Neural progenitor cell (in vitro differentiated cells): ENCODE data around the gene PTPRK. TPM values are rescaled to one million over a fixed set of nuclear protein-coding genes. Genes with fewer than 3 reads are reported as not detected.

Experiments used
- DNase-seq: peaks from one replicate; pipeline ENCODE4 v3.0.0-alpha.2; 2016; ENCODE audit warnings: low spot score
- H2AFZ ChIP-seq: fragments of 200-600 bp; sonication (generic); replicated peaks from 2 replicates; pipeline ENCODE4 v1.6.1; 2016; ENCODE audit warnings: antibody characterized with exemption
- H3F3A ChIP-seq: fragments of 200-600 bp; sonication (generic); 2 replicates; pipeline ENCODE4 v1.6.1; 2016; ENCODE audit warnings: antibody characterized with exemption, low read depth
- H3K27ac ChIP-seq: fragments of 200-600 bp; sonication (generic); 2 replicates; pipeline ENCODE4 v1.5.1; 2016; ENCODE audit warnings: mild to moderate bottlenecking
- H3K27me3 ChIP-seq: fragments of 200-600 bp; sonication (generic); 2 replicates; pipeline ENCODE4 v1.6.1; 2016; ENCODE audit warnings: mild to moderate bottlenecking, moderate library complexity
- H3K36me3 ChIP-seq: fragments of 200-600 bp; sonication (generic); 2 replicates; pipeline ENCODE4 v1.5.1; 2016
- H3K4me1 ChIP-seq: fragments of 200-600 bp; sonication (generic); 2 replicates; pipeline ENCODE4 v1.6.1; 2016; ENCODE audit warnings: mixed run types
- H3K4me2 ChIP-seq: fragments of 200-600 bp; sonication (generic); 2 replicates; pipeline ENCODE4 v1.6.1; 2016
- H3K4me3 ChIP-seq: fragments of 200-600 bp; sonication (generic); 2 replicates; pipeline ENCODE4 v1.5.1; 2016
- H3K79me2 ChIP-seq: fragments of 200-600 bp; sonication (generic); 2 replicates; pipeline ENCODE4 v1.6.1; 2016; ENCODE audit warnings: low read depth
- H3K9ac ChIP-seq: fragments of 200-600 bp; sonication (generic); 2 replicates; pipeline ENCODE4 v1.6.1; 2016
- H3K9me3 ChIP-seq: fragments of 200-600 bp; sonication (generic); 2 replicates; pipeline ENCODE4 v1.5.1; 2016; ENCODE audit warnings: low read depth
- H4K20me1 ChIP-seq: fragments of 200-600 bp; sonication (generic); 2 replicates; pipeline ENCODE4 v1.6.1; 2016; ENCODE audit warnings: low read depth
- H3K27ac Mint-ChIP-seq: 3 replicates; pipeline ENCODE4 v1.8.0; 2021; ENCODE audit warnings: mixed read lengths
- H3K27me3 Mint-ChIP-seq: 2 replicates; pipeline ENCODE4 v1.8.0; 2022; ENCODE audit warnings: low read depth, mild to moderate bottlenecking, inconsistent platforms, moderate library complexity, mixed read lengths; ENCODE audit not compliant: insufficient read depth
- H3K36me3 Mint-ChIP-seq: 3 replicates; pipeline ENCODE4 v1.8.0; 2021; ENCODE audit warnings: mixed read lengths
- H3K4me1 Mint-ChIP-seq: 3 replicates; pipeline ENCODE4 v1.8.0; 2021; ENCODE audit warnings: mixed read lengths
- H3K4me3 Mint-ChIP-seq: 3 replicates; pipeline ENCODE4 v1.8.0; 2021; ENCODE audit warnings: mild to moderate bottlenecking, moderate library complexity, mixed read lengths
- H3K9me3 Mint-ChIP-seq: 3 replicates; pipeline ENCODE4 v1.8.0; 2020; ENCODE audit warnings: mixed read lengths
- EZH2 ChIP-seq: fragments of 200-600 bp; sonication (generic); IDR thresholded peaks from 2 replicates; pipeline ENCODE4 v1.6.1; 2017; ENCODE audit warnings: antibody characterized with exemption, mild to moderate bottlenecking, moderate library complexity
- EZH2phosphoT487 ChIP-seq: fragments of 200-600 bp; sonication (generic); IDR thresholded peaks from 2 replicates; pipeline ENCODE4 v1.6.1; 2017; ENCODE audit warnings: antibody characterized with exemption
- total RNA-seq: library from RNA; depleted of rRNA; stranded (reverse); fragments of >200 nt; gene quantifications from 2 replicates; pipeline ENCODE4 v1.2.3, GENCODE V29; 2015; ENCODE audit warnings: low replicate concordance
- TF ChIP-seq, protein P1 (sequence below): fragments of 200-600 bp; sonication (generic); IDR thresholded peaks from 2 replicates; pipeline ENCODE4 v1.5.1; 2017; ENCODE audit warnings: antibody characterized with exemption, mild to moderate bottlenecking

Gene PTPRK
- total RNA-seq, 1 donor from 2014 or later, result 35.0 TPM

DNA sequence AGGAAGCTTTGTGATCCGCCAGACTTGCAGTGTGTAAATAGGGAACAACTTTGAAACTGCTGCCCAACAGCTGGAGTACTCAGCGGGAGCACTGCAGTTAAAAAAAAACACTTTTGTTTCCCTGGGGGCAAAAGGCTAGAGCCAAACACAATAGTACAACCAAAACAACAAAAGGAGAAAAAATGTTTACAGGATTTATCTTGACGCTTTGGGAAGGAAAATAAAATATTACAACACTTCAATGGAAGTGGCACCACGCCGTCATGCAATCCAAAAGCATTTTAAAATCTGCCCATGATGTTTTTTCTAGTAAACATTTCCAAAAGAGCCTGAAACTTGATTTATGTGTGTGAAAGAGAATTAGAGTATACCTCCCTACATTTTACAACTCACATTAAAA is 26.0 kb downstream of the PTPRK start:
- Histone ChIP-seq H3K4me2 (peak overlapping the region; percentile 72), H3K9me3 (no peaks in the 10 kb centered on the region), H3K9ac (no peak overlapping the region), H4K20me1 (peaks cover 22% of the 10 kb centered on the region), H2AFZ (no peak overlapping the region), H3K36me3 (no peaks in the 10 kb centered on the region), H3K4me3 (peak overlapping the region; percentile 12), H3K27me3 (no peaks in the 10 kb centered on the region), H3F3A (peaks cover 14% of the 10 kb centered on the region), H3K4me1 (peaks cover 65% of the 10 kb centered on the region), H3K79me2 (peaks cover 66% of the 10 kb centered on the region), H3K27ac (peak overlapping the region; percentile 82)
- peak; percentile 78 for DNase-seq
- Mint-ChIP-seq H3K27me3 (no peaks in the 10 kb centered on the region), H3K4me3 (peak overlapping the region; percentile 62), H3K9me3 (no peaks in the 10 kb centered on the region), H3K36me3 (peaks cover 5% of the 10 kb centered on the region), H3K27ac (no peak overlapping the region), H3K4me1 (peaks cover 49% of the 10 kb centered on the region)
- no peak for TF ChIP-seq EZH2
- no peak for TF ChIP-seq EZH2phosphoT487
- TF ChIP-seq, protein P1, sequence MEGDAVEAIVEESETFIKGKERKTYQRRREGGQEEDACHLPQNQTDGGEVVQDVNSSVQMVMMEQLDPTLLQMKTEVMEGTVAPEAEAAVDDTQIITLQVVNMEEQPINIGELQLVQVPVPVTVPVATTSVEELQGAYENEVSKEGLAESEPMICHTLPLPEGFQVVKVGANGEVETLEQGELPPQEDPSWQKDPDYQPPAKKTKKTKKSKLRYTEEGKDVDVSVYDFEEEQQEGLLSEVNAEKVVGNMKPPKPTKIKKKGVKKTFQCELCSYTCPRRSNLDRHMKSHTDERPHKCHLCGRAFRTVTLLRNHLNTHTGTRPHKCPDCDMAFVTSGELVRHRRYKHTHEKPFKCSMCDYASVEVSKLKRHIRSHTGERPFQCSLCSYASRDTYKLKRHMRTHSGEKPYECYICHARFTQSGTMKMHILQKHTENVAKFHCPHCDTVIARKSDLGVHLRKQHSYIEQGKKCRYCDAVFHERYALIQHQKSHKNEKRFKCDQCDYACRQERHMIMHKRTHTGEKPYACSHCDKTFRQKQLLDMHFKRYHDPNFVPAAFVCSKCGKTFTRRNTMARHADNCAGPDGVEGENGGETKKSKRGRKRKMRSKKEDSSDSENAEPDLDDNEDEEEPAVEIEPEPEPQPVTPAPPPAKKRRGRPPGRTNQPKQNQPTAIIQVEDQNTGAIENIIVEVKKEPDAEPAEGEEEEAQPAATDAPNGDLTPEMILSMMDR, result no peak

GRCh38 chr6:128493877-128494276 is 26.5 kb downstream of the PTPRK start:
- Histone ChIP-seq H3K4me2 (peak overlapping the region; percentile 72), H3K9me3 (no peaks in the 10 kb centered on the region), H3F3A (peaks cover 14% of the 10 kb centered on the region), H3K4me1 (peaks cover 65% of the 10 kb centered on the region), H4K20me1 (peaks cover 21% of the 10 kb centered on the region), H3K36me3 (no peaks in the 10 kb centered on the region), H2AFZ (no peak overlapping the region), H3K27ac (peak overlapping the region; percentile 82), H3K9ac (no peak overlapping the region), H3K79me2 (peaks cover 67% of the 10 kb centered on the region), H3K4me3 (peak overlapping the region; percentile 12), H3K27me3 (no peaks in the 10 kb centered on the region)
- peaks cover 49% of the 10 kb centered on the region for H3K4me1 Mint-ChIP-seq
- DNase-seq, result no peak
- peak overlapping the region; percentile 23 for H3K27ac Mint-ChIP-seq
- H3K4me3 Mint-ChIP-seq, result peak overlapping the region; percentile 41
- H3K27me3 Mint-ChIP-seq, result no peaks in the 10 kb centered on the region
- H3K36me3 Mint-ChIP-seq, result peaks cover 4% of the 10 kb centered on the region
- no peaks in the 10 kb centered on the region for H3K9me3 Mint-ChIP-seq
- no peak for TF ChIP-seq EZH2
- TF ChIP-seq, protein P1, result no peak
- no peak for TF ChIP-seq EZH2phosphoT487

GRCh38 chr6:128492386-128492785 is 28.0 kb downstream of the PTPRK start:
- Histone ChIP-seq H3K36me3 (no peaks in the 10 kb centered on the region), H3K9ac (no peak overlapping the region), H3K27me3 (no peaks in the 10 kb centered on the region), H4K20me1 (peaks cover 14% of the 10 kb centered on the region), H2AFZ (no peak overlapping the region), H3K27ac (no peak overlapping the region), H3K4me3 (no peak overlapping the region), H3K4me2 (peak overlapping the region; percentile 70), H3F3A (peaks cover 14% of the 10 kb centered on the region), H3K9me3 (no peaks in the 10 kb centered on the region), H3K79me2 (peaks cover 63% of the 10 kb centered on the region), H3K4me1 (peaks cover 54% of the 10 kb centered on the region)
- H3K27ac Mint-ChIP-seq, result peak overlapping the region; percentile 62
- H3K4me3 Mint-ChIP-seq, result no peak overlapping the region
- H3K9me3 Mint-ChIP-seq, result no peaks in the 10 kb centered on the region
- peaks cover 4% of the 10 kb centered on the region for H3K36me3 Mint-ChIP-seq
- TF ChIP-seq, protein P1, result no peak
- TF ChIP-seq EZH2phosphoT487, result no peak
- no peak for TF ChIP-seq EZH2
- no peaks in the 10 kb centered on the region for H3K27me3 Mint-ChIP-seq
- H3K4me1 Mint-ChIP-seq, result peaks cover 44% of the 10 kb centered on the region
- no peak for DNase-seq
